Glomerular endothelial cell (primary cell): Measurements from ENCODE around the gene TANGO6. TPM values are rescaled to one million over a fixed set of nuclear protein-coding genes. Genes with fewer than 3 reads are reported as not detected.
"Not testable (repeated sequence)": the region's sequence is repeated elsewhere in the genome, so short reads cannot be mapped to it uniquely, and the experiment has no call there.

Experiments
- DNase-seq: peaks from one replicate; pipeline ENCODE4 v3.0.0-alpha.2; 2011; ENCODE audit warnings: low read depth, low spot score; ENCODE audit errors: extremely low read depth
- total RNA-seq: library from RNA; depleted of rRNA; stranded (reverse); fragments of >200 nt; gene quantifications from 2 replicates; pipeline ENCODE4 v1.2.3, GENCODE V29; 2015

Gene TANGO6
- total RNA-seq, 1 donor from 2014 or later: 8.9 TPM

DNA sequence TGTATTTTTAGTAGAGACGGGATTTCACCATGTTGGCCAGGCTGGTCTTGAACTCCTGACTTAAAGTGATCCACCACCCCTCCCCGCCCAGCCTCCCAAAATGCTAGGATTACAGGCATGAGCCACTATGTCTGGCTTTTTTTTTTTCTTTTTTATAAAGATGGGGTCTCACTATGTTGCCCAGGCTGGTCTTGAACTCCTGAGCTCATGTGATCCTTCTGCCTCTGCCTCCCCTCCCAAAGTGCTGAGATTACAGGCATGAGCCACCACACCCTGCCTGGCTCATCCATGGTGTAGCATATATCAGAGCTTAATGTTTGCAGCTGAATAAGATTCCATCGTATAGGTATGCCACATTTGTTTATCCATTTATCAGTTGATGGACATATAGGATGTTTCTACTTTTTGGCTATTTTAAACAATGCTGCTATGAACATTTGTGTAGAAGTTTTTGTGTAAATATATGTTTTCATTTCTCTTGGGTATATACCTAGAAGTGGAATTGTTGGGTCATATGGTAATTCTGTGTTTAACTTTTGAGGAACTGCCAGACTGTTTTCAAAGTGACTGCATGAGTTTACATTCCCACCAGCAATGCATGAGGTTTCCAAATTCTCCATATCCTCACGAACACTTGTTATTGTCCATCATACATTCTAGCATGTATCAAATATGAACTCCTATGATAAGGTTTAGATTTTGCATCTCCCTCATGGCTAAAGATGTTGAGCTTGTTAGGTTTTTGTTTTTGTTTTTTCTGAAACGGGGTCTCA lies 206.5 kb downstream of the TANGO6 start:
- DNase-seq: no peak

DNA sequence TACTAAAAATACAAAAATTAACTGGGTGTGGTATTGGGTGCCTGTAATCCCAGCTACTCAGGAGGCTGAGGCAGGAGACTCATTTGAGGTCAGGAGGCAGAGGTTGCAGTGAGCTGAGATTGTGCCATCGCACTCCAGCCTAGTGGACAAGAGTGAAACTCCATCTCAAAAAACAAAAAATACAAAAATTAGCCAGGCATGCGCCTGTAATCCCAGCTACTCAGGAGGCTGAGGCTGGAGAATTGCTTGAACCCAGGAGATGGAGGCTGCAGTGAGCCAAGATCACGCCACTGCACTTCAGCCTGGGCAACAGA lies 208.1 kb downstream of the TANGO6 start:
- not testable (repeated sequence) for DNase-seq

DNA sequence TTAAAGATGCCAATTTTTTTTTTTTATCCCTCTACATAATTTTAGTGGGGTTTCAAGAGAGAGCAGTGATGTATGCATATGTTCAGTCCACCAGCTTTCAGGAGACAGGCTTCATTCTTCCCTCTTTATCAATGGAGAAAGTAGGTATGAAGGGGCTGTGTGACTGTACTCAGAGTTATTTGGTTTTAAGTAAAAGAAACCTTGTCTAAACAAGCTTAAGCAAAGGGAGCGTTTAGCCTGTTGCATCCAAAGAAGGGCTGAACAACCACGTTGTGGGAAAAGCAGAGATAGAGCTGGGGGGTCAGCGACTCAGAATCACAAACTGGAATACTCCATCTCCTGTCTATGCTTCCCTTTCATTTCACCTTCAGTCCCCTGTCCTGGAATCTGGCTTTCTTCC lies 211.7 kb downstream of the TANGO6 start:
- no peak for DNase-seq

DNA sequence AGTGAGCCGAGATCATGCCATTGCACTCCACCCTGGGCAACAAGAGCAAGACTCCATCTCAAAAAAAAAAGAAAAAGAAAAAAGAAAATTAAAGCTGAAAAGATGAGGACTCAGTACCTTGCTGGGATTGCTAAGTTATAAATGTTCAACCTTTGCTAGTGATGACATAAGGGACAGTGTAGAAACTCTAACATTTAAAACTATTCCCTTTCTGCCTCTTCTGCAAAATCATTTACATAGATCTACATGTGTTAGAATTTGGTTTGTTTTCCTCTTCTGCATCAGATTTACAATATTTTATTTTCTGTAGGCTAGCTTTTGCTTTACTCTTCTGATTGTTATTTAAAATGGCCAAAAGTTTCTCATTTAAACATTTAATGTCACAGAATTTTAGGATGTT lies 212.6 kb downstream of the TANGO6 start:
- no peak for DNase-seq

DNA sequence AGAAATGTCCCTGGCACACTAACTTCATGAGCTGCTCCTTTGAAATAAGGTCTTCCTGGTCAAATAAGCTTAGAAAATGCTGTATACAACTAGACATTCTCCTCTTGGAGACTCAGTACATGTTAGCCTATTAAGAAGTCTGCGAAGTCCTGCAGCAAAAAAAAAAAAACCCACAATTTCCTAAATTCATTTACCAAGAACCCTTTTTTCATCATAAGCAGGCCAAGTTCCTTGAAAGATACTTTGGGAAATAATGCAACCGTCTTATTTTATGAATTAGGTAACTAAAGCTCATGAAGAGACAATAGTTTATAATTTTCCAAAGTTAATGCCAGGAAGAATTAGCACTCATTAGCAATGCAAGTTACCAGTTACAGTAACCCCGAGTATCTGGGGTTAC lies 213.1 kb downstream of the TANGO6 start:
- no peak for DNase-seq

DNA sequence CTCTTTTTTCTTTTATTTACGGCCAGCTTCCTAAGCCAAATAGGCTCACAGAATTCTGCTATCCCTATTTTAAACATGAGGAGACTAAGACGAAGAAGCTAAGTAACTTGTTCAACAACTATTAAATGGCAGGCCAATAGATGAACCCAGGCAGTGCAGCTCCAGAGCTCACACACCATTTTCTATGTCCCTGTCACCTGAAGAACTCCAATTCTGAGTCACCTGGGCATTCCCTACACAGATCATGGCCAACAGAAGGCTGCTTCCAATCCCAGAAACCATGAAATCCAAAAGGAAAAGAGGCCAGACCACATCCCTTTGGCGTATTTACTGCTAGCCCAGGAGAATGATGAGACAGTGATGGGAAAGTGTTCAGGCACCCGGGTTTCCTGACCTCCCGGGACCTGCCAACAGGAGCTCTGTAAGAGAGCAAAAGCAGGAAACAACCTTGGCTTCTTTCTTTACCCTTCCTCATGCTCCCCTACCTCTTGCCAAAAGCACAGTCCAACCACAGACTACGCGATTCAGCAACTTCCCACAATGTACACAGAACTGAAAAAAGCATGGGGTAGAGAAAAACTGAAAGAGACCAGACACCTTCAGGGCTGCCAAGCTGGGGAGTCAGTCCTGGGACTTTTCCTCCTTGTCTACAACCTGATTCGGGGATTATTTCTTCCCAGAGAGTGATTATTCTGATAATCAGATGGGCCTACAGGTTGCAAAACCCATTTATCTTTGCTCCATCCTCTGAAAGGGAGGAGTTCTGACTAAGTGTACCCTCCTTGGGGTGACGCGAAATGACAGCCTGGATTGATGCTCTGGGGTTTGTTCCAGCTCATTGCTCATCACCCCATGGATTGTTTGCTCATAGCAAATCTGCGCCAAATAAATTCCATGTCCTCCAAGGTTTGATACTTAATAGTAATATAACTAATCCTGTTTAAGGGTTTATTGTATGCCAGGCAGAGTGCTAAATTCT lies 214.4 kb downstream of the TANGO6 start:
- DNase-seq: no peak

DNA sequence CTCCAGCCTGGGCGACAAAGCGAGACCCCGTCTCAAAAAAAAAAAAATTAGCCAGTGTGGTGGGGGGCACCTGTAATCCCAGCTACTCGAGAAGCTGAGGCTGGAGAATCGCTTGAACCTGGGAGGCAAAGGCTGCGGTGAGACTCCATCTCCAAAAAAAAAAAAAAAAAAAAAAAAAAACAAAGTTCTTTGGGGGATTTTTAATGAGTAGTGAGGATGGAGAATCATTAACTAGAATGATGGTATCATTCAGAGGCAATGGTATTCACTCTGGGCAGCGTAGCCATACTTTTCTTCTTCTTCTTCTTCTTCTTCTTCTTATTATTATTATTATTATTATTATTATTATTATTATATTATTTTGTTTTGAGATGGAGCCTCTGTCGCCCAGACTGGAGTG lies 220.2 kb downstream of the TANGO6 start:
- not testable (repeated sequence) for DNase-seq

DNA sequence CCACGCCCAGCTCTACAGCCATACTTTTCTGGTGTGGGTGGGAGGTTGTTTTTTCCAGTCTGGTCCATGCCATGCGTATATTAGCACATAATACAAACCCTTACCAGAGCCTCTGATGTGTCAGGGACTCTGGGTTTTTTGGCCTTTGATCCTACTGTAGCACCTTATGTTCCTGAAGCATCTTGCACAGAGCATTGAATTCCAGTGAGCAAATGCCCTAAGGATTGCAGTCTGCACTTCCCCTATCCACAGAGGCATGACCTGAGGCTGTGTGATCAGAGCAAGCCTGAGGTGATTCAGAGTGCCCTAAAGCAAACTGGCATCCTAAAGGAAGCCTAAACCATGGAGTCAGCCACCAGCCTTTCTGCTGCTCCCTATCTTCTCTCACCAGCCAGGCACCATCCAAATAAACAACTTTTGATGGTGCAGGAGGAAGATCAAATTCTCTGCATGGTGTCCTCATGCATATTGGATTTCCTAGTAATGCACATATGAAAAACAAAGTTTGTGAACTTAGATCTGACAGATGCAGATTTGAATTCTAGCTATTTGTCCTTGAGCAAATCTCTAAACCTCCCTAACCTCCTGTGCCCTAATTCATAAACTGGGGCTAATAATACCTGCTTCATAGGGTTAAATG lies 220.9 kb downstream of the TANGO6 start:
- DNase-seq: no peak

DNA sequence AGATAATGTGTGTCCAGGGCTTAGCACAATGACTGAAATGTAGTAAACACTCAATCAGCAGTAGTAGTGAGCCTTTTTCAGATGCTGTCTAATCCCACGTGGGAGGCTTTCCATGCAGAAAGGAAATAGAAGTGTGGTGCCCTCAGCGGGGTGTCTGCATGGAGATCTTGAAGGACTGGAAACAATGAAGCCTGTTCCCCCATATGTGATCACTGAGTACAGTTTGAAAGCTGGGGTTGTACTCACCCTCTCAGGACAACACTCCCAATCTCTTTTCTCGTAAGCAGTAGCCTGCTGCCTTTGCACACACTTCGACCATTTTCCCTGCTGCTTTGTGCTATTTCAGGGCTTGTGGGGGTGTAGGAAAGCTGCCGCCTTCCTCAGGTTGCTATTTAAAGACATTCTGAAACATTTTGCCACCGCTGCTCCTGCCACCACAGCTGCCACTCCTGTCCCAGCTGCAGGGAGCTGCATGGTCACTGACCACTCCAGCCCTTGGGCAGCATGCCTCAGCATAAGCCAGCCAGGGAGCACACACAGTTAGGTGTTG lies 221.5 kb downstream of the TANGO6 start:
- DNase-seq: no peak

DNA sequence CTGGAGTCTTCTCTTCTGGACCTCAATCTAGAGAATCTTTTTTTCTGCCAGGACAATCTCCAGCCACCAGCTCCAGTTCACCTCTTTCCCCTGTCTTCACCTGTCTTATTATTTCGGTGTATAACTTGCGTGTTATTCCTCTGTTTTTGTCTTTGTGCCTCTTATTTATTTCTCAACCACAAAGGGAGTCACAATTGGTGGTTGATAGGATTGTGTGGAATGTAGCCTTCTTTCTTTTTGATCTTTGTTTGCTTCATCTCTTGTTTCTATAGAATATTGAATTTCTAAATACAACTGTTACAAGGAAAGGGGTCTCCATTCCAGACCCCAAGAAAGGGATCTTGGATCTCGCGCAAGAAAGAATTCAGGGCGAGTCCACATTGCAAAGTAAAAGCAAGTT lies 226.2 kb downstream of the TANGO6 start:
- no peak for DNase-seq

DNA sequence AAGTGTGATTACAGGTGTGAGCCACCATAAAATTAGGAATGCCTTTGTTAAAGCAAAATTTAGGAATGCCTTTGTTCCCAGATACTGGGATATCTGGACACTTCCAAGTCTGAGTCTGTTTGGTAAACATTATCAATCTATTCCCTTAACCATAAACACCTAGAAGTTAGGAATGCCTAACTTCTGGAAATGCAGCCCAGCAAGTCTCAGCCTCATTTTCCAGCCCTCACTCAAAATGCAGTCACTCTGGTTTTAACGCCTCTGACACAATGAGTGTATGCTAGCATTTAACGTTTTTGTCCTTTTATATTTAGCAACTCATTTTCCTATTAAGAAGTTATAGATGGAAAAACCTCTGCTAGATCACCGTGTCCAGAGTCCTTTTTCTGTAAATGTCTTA lies 227.7 kb downstream of the TANGO6 start:
- no peak for DNase-seq

DNA sequence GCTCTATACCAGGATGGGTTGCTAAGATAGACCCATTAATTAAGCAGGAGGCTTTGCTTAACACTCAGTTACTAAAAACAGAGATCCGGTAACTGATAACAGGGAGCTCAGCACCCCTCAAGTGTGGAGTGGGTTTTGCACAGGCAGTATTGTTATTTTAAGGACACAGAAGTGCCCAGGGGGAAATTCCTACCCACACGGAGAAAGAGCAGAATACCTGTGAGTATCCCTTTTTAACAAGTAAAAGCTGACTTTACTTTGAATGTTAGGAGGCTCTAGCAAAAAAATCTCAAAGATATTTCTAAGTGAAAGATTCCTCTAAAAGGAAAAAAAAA lies 229.3 kb downstream of the TANGO6 start:
- DNase-seq: no peak

DNA sequence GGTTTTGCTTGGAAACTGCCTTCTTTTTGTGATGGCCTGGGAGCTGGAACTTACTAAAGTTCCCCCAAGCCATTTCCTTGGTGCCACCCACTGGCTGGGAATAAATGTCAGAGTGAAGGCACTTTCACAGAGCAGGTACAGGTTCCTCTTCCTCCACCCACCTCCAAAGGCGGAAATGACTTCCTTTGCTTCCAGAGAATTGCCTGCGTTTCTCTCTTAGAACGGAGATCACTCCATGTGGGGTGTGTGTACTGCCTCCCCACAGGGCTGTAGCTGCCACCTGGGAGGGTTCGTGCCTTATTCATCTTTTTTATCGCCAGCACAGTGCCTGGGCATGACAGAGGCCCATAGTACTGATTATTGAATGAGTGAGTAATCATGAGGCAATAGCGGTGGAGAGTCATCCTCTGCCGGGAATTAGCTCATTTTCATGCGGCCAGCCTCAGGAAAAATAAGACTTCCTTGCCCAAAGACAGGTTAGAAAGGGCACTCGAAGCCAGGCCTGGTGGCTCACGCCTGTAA lies 229.9 kb downstream of the TANGO6 start:
- DNase-seq: peak; percentile 39

DNA sequence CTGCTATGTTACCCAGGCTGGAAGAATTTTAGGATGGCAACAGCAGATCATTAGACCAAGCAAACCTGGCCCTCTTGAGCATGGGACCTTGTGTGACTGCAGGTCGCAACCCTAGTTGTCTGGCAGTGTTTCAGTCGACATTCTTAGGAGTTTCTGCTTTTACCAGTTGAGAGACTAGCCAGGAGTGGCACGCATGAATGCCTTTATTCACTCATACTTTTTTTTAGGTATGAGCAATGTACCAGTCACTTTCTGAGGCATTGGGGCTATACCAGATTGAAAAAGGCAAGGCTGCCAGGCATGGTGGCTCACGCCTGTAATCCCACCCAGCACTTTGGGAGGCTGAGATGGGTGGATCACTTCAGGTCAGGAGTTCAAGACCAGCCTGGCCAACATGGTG lies 233.9 kb downstream of the TANGO6 start:
- DNase-seq: no peak

DNA sequence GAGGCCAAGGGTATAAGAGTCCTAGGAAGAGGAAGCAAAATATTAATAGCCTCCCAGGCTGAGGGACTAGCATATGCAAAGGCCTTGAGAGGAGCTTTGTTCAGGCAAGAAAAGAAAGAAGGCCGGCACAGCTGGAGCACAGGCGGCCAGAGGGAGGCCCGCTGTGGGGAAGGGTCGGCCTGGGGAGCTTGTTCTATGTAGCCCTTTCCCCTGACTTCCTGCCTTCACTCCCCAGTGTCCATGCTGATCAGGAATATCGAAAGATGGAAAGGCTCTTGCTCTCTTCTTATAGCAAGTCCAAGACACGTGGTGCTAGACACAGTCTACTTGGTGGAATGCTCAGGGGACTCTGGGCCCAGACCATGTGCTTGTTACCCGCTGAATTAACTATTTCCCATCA lies 234.7 kb downstream of the TANGO6 start:
- no peak for DNase-seq

DNA sequence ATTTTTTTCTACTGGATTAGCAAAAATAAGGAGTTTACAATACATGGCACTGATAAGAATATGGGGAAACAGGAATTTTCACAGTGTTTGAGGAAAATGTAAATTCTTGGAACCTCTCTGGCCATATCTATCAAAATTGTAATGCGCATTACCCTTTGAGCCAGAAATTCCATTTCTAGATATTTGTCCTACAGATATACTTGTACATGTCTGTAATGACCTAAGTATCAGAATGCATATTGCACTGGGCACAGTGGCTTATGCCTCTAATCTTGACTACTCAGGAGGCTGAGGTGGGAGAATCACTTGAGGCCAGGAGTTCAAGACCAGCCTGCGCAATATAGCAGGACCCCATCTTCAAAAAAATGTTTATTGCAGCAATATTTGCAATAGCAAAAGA lies 236.4 kb downstream of the TANGO6 start:
- no peak for DNase-seq

DNA sequence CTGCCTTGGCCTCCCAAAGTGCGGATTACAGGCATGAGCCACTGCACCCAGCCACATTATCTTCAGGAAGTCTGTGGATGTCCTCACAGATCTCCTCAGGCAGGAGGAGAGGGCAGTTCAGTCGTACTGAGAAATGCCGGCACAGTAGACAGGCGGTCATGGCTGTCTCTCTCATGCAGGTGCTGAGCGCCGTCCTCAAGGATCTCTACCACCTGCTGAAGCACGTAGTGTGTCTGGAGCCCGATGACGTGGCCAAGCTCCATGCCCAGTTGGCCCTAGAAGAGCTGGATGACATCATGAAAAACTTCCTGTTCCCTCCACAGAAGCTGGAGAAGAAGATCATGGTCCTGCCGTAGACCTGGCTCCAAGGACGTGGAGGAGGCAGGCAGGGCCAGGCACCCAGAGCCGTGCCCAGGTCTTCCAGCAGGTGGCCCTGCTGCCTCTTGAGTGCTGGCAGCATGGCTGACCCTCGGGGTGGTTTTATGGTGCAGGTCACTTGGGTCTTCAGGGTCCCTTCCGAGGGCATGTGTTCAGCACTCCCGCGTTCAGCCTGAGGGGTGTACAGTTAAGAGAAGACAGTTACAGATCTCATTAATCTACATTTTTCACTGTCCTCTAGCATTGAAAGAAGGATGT lies 240.1 kb downstream of the TANGO6 start:
- no peak for DNase-seq

DNA sequence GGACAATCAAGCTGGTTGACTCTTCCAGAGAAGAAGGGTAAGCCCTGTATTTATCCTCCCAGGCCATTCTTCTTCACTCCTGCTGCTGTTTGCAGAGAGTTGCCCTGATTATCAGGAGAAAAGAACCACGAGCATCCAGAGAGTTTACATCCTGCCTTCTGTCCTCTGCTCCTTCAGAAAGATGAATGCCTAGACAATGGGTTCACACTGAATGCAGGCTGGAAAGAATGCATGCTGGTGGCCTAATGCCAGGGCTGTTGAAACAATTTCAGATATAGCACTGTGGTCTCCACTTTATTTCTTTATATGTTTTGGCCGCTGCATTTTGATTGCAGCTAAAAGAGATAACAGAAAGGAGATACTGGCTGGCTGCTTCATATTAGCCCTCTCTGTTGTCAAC lies 241.0 kb downstream of the TANGO6 start:
- DNase-seq: no peak

DNA sequence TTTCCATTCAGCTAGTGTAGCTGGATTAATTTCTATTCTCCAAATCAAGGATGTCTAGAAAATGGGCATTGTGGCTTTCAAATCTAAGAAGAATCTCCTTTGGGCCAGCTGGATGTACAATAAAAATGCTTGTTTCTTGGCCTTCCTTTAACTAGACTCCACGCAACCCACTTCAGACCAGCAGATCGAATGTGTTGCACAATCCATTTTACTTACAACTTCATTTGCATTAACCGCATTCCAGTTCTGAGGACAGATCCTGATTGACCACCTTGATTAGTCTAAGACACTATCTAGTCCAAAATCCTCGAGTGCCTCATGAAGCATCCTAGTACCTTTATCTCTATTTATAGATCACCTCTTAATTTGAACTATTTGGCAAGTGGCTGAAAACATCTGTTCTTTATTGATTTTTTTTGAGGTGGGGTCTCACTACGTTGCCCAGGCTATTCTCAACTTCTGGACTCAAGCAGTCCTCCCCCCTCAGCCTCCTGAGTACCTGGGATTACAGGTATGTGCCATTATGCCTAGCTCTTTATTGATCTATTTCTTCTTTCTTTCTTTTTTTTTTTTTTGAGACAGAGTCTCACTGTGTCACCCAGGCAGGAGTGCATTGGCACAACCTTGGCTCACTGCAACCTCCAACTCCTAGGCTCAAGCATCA lies 241.8 kb downstream of the TANGO6 start:
- DNase-seq: no peak

DNA sequence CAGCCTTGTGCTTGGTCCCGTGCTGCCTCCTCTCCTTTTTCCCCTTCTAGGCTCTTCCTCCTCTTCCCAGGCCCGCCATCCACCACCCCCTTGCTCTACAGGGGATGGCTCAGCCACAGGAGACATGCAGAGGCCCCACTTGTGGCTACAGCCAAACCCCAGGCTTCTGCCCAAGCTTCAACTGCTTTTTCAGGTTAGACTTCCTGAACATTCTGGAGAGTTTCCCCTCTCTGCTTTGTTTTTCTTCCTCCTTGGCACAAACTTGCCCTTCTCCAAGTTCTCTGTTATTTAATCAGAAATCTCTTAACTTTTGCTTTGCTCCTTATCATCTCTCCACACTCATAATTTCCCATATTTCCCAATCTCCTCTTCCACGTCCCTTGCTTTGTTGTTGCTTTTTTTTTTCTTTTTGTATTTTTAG lies 243.8 kb downstream of the TANGO6 start:
- no peak for DNase-seq
